HG03045 (cell line): ENCODE data around the gene SPDYC.
"Not testable (repeated sequence)": the region's sequence is repeated elsewhere in the genome, so short reads cannot be mapped to it uniquely, and the experiment has no call there.

Source experiments
- ATAC-seq: cut with Tn5 transposase; IDR thresholded peaks from one replicate; pipeline ENCODE4 v1.9.1; 2021; ENCODE audit warnings: mild to moderate bottlenecking, moderate library complexity; ENCODE audit not compliant: unreplicated experiment

The SPDYC gene

GRCh38 chr11:65133724-65134123 lies 36.3 kb upstream of the SPDYC start:
- no peak for ATAC-seq

GRCh38 chr11:65134240-65134951 lies 35.6 kb upstream of the SPDYC start, which contains the start of gene SYVN1:
SYVN1 (minus strand) TSS chr11:65134519; CDS start chr11:65133601, 918 bp downstream.
- peak; percentile 70 for ATAC-seq

- ATAC-seq: peak; percentile 60
Observed at GRCh38 chr11:65134952-65135632, 34.9 kb upstream of the SPDYC start.

- no peak for ATAC-seq
Observed at GRCh38 chr11:65135633-65136145, 34.3 kb upstream of the SPDYC start.

GRCh38 chr11:65136515-65137096 lies 33.4 kb upstream of the SPDYC start:
- no peak for ATAC-seq

GRCh38 chr11:65141896-65142494 lies 28.0 kb upstream of the SPDYC start:
- no peak for ATAC-seq

- ATAC-seq: no peak
Observed at GRCh38 chr11:65147352-65148075, 22.5 kb upstream of the SPDYC start.

- no peak for ATAC-seq
Observed at GRCh38 chr11:65148657-65149056, 21.4 kb upstream of the SPDYC start.

GRCh38 chr11:65150131-65150508 lies 19.9 kb upstream of the SPDYC start:
- not testable (repeated sequence) for ATAC-seq

- ATAC-seq: peak; percentile 60
Observed at GRCh38 chr11:65150509-65151299, 19.3 kb upstream of the SPDYC start.

- ATAC-seq: no peak
Observed at GRCh38 chr11:65151331-65151899, 18.6 kb upstream of the SPDYC start.

- no peak for ATAC-seq
Observed at GRCh38 chr11:65152122-65152521, 17.9 kb upstream of the SPDYC start.

GRCh38 chr11:65156256-65156655 lies 13.8 kb upstream of the SPDYC start:
- ATAC-seq: no peak

- ATAC-seq: no peak
Observed at GRCh38 chr11:65156926-65157325, 13.1 kb upstream of the SPDYC start.

- no peak for ATAC-seq
Observed at GRCh38 chr11:65157336-65157735, 12.7 kb upstream of the SPDYC start.

GRCh38 chr11:65159012-65159411 lies 11.0 kb upstream of the SPDYC start:
- ATAC-seq: no peak

- no peak for ATAC-seq
Observed at GRCh38 chr11:65160643-65161042, 9.4 kb upstream of the SPDYC start.

GRCh38 chr11:65163684-65164083 lies 6.3 kb upstream of the SPDYC start:
- ATAC-seq: no peak

- ATAC-seq: no peak
Observed at GRCh38 chr11:65165410-65166317, 4.4 kb upstream of the SPDYC start.
